GM10266 (cell line): Measurements from ENCODE around the gene TIMM50.

Source experiments
- DNase-seq: peaks from one replicate; pipeline ENCODE4 v3.0.0; 2012; ENCODE audit errors: extremely low spot score
- CTCF ChIP-seq: IDR thresholded peaks from 2 replicates; pipeline ENCODE4 v1.5.1; 2012; ENCODE audit warnings: mild to moderate bottlenecking, low read depth; ENCODE audit not compliant: control insufficient read depth, insufficient read depth; ENCODE audit errors: missing control alignments

TIMM50 gene

GRCh38 chr19:39496063-39496462, 15.4 kb downstream of the TIMM50 start:
- no peak for DNase-seq
- TF ChIP-seq CTCF = no peak

GRCh38 chr19:39497701-39497995, 17.0 kb downstream of the TIMM50 start:
- DNase-seq = no peak
- TF ChIP-seq CTCF = no peak

- peak; percentile 58 for TF ChIP-seq CTCF
- DNase-seq = peak; percentile 75
Observed at GRCh38 chr19:39497996-39498797, 17.6 kb downstream of the TIMM50 start.

GRCh38 chr19:39498798-39499642, 18.4 kb downstream of the TIMM50 start, which contains the start of gene DLL3:
Gene DLL3 (plus strand): TSS chr19:39498947. CDS start chr19:39498975, 28 bp downstream.
- DNase-seq = peak; percentile 38

GRCh38 chr19:39499932-39500331, 19.3 kb downstream of the TIMM50 start:
- no peak for DNase-seq
- TF ChIP-seq CTCF = no peak

More at GRCh38 chr19:39498798-39499642, 18.4 kb downstream of the TIMM50 start, which contains the start of gene DLL3:
- no peak for TF ChIP-seq CTCF

- no peak for TF ChIP-seq CTCF
- DNase-seq = no peak
Observed at GRCh38 chr19:39500543-39500942, 19.9 kb downstream of the TIMM50 start.

GRCh38 chr19:39501340-39501739, 20.7 kb downstream of the TIMM50 start:
- no peak for TF ChIP-seq CTCF
- no peak for DNase-seq
